ENCODE measurements around the gene SPOCD1. TPM values are rescaled to one million over a fixed set of nuclear protein-coding genes. Genes with fewer than 3 reads are reported as not detected.

The SPOCD1 gene
- total and polyA plus RNA-seq, 2 of the 4 experiments (the other 2 are of a cell fraction), result 59.7 to 132 TPM

GRCh38 chr1:31849653-31850052, 33.8 kb upstream of the SPOCD1 start:
- no peak overlapping the region for H2AK9ac ChIP-seq (replicated peaks; ENCODE audit: low read depth, low read length, poor library complexity)
- H3K4ac ChIP-seq (ENCODE audit: low read depth, low read length), result no peak overlapping the region
- ChIA-PET POLR2A (ENCODE audit: unreplicated experiment) (no interaction called here), CTCF (no interaction called here)
- no peak overlapping the region for H3K56ac ChIP-seq (ENCODE audit: extremely low read depth, insufficient read depth, low read length)
- no peaks in the 10 kb centered on the region for H3K9me3 ChIP-seq (ENCODE audit: control insufficient read depth, insufficient read depth, low read length)
- no peak overlapping the region for H2BK20ac ChIP-seq (ENCODE audit: low read depth, low read length)
- H4K5ac ChIP-seq (ENCODE audit: low read depth, low read length), result no peak overlapping the region
- H2AK5ac ChIP-seq (ENCODE audit: low read depth, low read length), result no peak overlapping the region
- no peak overlapping the region for H2BK5ac ChIP-seq (ENCODE audit: low read depth, low read length, poor library complexity, severe bottlenecking)
- H2BK15ac ChIP-seq (ENCODE audit: low read depth, low read length), result no peak overlapping the region
- H3K9me1 ChIP-seq (ENCODE audit: insufficient read depth, low read length), result no peaks in the 10 kb centered on the region
- DNase-seq (no peak), ATAC-seq (ENCODE audit: low read depth) (no peak)
- intact Hi-C loops (cut with micrococcal nuclease) (no loop called here), in situ Hi-C loops (cut with MboI; ENCODE audit: low sequenced_read_pairs) (no loop called here), dilution Hi-C loops (cut with HindIII; ENCODE audit: low sequenced_read_pairs, unreplicated experiment) (no loop called here)
- H3K4me1 ChIP-seq (ENCODE audit: control insufficient read depth, insufficient read depth, low read length), result no peaks in the 10 kb centered on the region; the same call in 1 of the 2 replicates
- BruUV-seq (replicated peaks), result no TSS peak
- H3K36me3 ChIP-seq (ENCODE audit: control insufficient read depth, insufficient read depth, low read length), result no peaks in the 10 kb centered on the region
- no peaks in the 10 kb centered on the region for H4K20me1 ChIP-seq (ENCODE audit: insufficient read depth, low read length)
- no peak overlapping the region for H3K23ac ChIP-seq (ENCODE audit: low read depth, low read length)
- H3K27me3 ChIP-seq (ENCODE audit: control insufficient read depth, insufficient read depth, low read length), result no peaks in the 10 kb centered on the region
- WGBS, 2 experiments (ENCODE audit: extremely low coverage in 2 of 2, insufficient read length in 1 of 2), result 100% methylated on average over 1 of the region's 5 CpGs; no CpG with 5 or more reads in 1 of the 2 experiments
- no peak overlapping the region for H2AFZ ChIP-seq (replicated peaks; ENCODE audit: low read length, poor library complexity)
- TF ChIP-seq CEBPB (IDR thresholded peaks at IDR 0.05; ENCODE audit: low read depth, low read length), result no peak
- TF ChIP-seq FOS (IDR thresholded peaks at IDR 0.05; ENCODE audit: low read depth, low read length), result no peak
- no peak for TF ChIP-seq ELK1 (IDR thresholded peaks at IDR 0.05; ENCODE audit: borderline replicate concordance, low read depth, low read length)
- TF ChIP-seq NFE2L2 (IDR thresholded peaks at IDR 0.05; ENCODE audit: low read depth, low read length), result no peak
- TF ChIP-seq SMC3 (IDR thresholded peaks at IDR 0.05; ENCODE audit: low read depth, low read length), result no peak
- no peak for TF ChIP-seq RCOR1 (IDR thresholded peaks at IDR 0.05; ENCODE audit: insufficient replicate concordance, low read length)
- TF ChIP-seq CHD1 (IDR thresholded peaks at IDR 0.05; ENCODE audit: low read depth, low read length), result no peak
- no peak for TF ChIP-seq CTCF (conservative IDR thresholded peaks at IDR 0.05; ENCODE audit: low read depth, low read length)
- TF ChIP-seq USF2 (IDR thresholded peaks at IDR 0.05; ENCODE audit: low read depth, low read length), result no peak
- TF ChIP-seq POLR2A (IDR thresholded peaks at IDR 0.05; ENCODE audit: low read depth, low read length), result no peak
- H4K91ac ChIP-seq (ENCODE audit: insufficient read depth, low read depth, low read length), result no peak overlapping the region
- H3K9ac ChIP-seq (ENCODE audit: low read depth, low read length), result no peak overlapping the region
- no peak overlapping the region for H2BK120ac ChIP-seq (ENCODE audit: low read depth, low read length)
- no peak overlapping the region for H3K14ac ChIP-seq (replicated peaks; ENCODE audit: low read depth, low read length)
- H3K4me2 ChIP-seq (ENCODE audit: low read depth, low read length), result no peak overlapping the region
- H3K79me1 ChIP-seq (ENCODE audit: low read depth in 1 of 2, low read length in 2 of 2), result no peaks in the 10 kb centered on the region
- H3K4me3 ChIP-seq (ENCODE audit: insufficient read depth, low read depth, low read length), result no peak overlapping the region
- H3K18ac ChIP-seq (ENCODE audit: low read depth, low read length), result no peak overlapping the region
- H3K27ac ChIP-seq (ENCODE audit: insufficient read depth, low read length), result no peak overlapping the region
- no peak overlapping the region for H4K8ac ChIP-seq (ENCODE audit: low read depth in 2 of 2, low read length in 2 of 2)
